ENCODE measurements around the gene SETD7.

- TF ChIP-seq JUND (IDR thresholded peaks at IDR 0.05) (no peak), RAD21 (IDR thresholded peaks at IDR 0.05; ENCODE audit: low read depth) (no peak), TCF7L2 (IDR thresholded peaks at IDR 0.05; ENCODE audit: borderline replicate concordance, extremely low read depth, insufficient read depth, insufficient read length) (no peak)
- TF ChIP-seq, protein P1, sequence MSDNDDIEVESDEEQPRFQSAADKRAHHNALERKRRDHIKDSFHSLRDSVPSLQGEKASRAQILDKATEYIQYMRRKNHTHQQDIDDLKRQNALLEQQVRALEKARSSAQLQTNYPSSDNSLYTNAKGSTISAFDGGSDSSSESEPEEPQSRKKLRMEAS (IDR thresholded peaks at IDR 0.05), result no peak
Measured at GRCh38 chr4:139472852-139473251, 83.2 kb downstream of the SETD7 start.

Data from HCT116 (cell line).